Embryonic facial prominence (tissue), 1 donor: ENCODE results near the gene SMTNL1.
"Not testable (repeated sequence)": the region's sequence is repeated elsewhere in the genome, so short reads cannot be mapped to it uniquely, and the experiment has no call there.

ENCODE experiments used
- DNase-seq: peaks from one replicate; pipeline ENCODE4 v3.0.0-alpha.2; 2016; ENCODE audit errors: extremely low spot score

The SMTNL1 gene

DNA sequence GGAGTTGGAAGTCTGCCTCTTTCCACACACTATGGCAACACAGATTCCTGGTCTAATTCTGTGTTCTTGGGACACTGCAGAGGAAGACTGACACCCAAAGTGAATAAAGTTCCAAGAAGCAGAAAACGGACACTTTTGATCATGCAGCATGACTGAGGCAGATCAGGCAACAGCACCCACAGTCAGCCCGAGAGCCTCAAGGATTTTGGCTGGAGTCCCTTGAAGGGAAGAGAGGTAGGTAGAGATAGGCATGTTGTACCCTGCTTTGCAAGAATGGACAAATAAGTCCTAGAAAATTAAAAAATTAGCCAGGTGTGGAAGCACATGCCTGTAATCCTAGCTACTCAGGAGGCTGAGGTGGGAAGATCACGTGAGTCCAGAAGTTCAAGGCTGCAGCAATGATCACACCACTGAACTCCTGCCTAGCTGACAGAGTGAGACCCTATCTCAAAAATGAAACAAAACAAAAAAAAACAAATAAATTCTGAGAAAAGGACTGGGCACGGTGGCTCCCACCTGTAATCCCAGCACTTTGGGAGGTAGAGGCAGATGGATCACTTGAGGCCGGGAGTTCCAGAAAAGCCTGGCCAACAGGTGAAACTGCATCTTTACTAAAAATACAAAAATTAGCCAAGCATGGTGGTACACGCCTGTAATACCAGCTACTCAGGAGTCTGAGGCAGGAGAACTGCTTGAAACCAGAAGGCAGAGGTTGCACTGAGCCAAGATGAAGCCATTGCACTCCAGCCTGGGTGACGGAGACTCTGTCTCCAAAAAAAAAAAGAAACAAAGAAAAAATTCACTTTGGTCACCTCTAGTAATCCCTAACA lies 28.8 kb upstream of the SMTNL1 start:
- DNase-seq = no peak

DNA sequence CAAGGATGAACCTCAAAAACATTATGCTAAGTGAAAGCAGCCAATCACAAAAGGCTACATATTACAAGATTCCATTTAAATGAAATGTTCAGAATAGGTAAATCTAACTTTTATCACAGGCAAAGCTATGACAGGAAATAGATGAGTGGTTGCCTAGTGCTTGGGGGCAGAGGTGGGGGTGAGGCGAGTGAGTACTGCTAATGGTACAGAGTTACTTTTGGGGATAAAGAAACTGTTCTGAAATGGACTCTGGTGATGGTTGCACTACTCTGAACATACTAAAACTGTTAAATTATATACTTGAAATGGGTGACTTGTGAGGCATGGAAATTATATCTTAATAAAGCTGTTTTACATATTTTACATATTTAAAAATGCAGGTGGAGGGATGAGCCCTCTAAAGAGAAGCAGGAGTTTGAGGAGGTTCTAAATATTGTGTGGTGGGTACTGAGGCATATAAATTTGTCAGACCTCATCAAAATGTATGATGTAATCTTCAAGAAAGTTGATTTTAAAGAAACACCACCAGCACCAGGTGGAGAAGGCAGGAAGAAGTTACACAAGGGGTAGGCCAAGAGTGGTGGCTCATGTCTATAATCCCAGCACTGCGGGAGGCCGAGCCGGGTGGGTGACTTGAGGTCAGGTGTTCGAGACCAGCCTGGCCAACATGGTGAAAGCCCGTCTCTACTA lies 25.5 kb upstream of the SMTNL1 start:
- no peak for DNase-seq

DNA sequence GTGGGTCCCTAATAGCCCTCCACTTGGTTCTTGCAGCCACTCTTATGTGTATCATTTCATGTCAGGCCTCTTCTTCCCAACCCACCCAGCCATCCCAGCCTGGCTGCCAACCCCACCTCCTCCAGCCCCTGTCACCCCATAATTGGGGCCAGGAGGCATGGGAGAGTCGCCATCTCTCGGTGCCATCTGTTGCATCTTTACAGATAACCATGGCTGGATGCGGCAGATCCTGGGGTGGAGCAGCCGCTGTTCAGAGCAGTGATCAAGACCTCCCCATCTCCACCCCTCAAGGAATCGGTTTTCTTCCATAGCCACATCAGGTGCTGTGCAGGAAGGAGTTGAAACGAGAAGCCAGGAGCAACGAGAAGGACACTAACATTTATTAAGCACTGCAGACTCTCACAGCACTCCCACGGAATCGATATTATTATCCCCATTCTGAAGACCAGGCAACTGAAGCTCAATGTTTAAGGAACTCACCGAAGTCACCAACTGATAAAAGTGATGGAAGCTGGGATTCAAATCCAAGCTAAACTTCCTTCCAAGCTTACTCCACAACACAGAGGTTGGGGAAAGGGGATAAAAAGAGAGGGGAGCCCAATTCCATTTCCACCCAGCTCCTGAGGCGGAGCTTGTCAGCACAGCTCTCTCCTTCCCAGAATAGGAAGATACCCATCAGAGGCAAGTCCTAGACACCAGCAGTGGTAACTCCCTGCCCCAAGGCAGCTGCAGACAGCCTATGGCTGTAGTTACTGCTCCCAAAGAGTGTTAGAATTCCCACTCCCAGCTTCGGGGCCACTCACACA lies 24.5 kb upstream of the SMTNL1 start:
- DNase-seq = no peak

DNA sequence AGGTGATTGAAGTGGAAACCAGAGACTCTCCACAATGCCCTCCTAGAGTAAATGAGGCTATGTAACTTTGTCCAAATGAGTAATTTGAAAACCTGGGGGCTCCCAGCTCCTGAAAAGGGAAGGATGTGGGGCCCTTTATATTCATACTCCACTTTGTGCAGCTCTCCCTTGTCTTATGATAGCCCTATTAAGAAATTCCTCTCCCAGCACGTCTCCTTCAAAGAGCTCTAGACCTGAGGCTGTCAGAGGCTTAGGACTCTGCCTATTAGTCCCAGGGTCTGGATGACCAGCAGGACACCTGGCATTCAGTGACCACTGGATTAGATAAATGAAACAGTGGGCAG lies 24.0 kb upstream of the SMTNL1 start:
- no peak for DNase-seq

DNA sequence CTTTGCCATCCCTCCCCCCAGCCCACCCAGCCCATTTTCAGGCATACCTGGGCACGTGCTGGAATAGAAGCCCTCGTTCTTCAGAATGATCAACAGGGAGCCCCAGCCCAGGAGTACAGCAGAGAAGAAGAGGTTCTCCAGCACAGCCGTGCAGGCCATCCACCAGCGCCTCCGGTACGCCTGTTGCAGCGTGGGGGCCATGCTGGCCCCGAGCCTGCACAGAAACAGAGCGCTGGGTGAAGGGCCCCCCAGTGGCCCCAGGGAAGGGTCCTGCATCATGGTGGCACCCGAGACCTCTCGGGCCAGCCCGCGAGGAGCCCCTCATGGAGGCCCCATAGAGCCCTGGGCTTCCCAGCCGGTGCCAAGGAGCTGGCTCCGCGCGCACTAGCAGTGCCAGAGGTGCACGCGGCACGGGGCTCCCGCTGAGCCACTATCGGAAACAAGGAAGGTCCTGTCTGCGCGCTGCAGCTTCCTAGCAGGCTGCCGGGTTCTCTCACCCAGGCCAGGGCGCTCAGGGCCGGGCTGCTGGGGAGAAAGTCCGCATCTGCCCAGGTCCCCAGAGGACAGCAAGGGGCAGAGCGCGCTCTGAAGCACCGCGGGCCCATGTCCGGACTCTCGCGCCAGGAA lies 23.4 kb upstream of the SMTNL1 start:
- no peak for DNase-seq

DNA sequence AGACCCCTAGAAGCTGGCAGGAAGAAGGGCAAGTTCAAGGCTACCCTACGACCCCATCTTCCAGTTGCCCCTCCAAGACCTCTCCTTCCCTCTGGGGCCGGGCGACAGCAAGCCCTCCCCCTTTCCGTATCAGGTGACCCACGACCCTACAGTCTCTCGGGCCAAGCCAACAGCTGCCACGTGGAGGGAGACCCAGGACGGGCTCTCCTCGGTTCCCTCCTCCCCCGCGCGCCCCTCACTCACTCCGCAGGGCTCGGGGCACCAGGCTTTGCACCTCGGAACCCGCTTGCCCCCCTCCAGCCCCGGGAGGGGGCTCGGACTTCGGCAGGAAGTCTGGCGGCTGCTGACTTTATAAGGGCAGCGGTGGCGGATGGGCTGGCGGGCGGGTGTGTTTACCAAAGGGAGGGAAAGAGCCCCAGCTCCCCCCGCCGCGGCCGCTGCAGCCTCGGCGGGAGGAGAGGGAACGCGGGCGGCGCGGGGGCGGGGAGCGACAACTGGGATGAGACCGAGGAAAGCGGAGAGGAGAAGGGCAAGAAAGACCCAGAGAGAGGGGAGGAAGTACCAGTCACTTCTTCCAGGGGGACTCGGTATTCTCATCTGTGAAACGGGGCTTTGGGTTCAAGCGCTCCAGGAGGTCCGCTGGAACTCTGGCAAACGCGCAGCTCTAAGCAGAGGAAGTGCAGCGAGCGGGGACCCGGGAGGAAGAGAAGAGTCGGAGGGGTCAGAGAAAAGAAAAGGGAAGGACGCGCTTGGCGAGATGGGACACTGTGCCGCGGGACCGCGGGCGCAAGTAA lies 22.7 kb upstream of the SMTNL1 start:
- DNase-seq = no peak

DNA sequence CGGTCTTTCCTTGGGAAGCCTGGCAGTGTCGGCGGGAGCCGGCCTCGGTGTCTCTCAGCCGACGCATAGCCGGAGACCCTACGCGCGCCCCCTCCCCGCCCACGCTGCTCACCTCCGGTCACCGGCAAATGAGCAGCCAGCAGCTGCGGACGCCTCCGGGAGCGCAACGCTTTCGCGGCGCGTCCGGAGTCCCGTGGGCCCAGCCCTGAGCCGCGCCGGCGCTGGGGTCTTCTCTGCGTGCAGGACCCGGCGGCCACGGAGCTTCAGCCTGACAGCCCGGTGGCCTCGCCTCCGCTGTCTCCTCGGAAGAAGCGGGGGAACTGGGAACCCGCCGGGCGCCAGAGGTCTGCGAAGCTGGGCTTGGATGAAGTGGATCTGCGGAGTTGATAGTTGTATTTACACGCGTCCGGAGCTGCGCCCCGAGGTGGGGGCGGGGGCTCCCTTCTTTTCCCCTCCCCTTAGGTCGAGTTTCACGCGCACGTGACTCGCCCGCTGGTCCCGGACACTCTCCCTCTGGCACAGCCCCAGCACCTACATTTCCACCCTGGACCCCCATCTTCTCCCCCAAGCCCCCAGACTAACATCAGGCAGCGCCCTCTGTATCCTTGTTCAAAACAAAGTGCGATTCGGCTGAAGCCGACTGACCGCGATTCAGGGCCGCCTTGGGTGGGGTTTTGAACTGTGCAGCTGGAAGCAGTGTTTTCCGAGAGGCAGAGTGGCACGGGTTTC lies 21.9 kb upstream of the SMTNL1 start, which contains the start of gene SLC43A1:
TSS of gene SLC43A1 (minus strand) at position 371 of the 729 bp plus-strand sequence. CDS start 1,591 bp downstream, outside the sequence.
- DNase-seq = no peak

DNA sequence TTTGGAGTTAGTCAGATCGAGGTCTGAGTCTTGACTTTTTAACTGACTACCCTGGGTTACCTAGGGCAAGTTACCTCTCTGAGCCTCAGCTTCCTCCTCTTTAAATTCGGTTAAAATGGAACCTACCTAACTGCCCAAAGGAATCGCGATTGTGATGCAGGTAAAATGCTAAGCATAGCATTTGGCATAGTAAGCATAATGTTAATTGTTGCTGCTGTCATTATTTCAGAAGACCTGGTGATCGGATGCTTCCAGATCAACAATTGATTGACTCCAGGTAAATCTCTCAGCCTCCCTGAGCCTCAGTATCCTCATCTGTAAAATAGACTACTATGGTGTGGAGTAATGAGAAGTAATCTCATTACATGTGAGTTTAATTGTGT lies 21.3 kb upstream of the SMTNL1 start:
- no peak for DNase-seq

DNA sequence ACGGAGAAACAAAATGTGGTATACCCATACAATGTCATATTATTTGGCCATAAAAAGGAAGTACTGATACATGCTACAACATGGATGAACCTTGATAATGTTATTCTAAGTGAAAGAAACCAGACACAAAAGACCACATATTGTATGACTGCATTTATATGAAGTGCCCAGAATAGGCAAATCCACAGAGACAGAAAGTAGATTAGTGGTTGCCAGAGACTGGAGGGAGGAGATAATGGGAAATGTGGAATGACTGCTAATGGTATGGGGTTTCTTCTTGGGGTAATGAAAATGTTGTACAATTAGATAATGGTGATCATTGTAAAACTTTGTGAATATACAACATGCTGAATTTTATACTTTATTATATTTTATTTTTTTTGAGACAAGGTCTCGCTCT lies 16.3 kb upstream of the SMTNL1 start:
- no peak for DNase-seq

DNA sequence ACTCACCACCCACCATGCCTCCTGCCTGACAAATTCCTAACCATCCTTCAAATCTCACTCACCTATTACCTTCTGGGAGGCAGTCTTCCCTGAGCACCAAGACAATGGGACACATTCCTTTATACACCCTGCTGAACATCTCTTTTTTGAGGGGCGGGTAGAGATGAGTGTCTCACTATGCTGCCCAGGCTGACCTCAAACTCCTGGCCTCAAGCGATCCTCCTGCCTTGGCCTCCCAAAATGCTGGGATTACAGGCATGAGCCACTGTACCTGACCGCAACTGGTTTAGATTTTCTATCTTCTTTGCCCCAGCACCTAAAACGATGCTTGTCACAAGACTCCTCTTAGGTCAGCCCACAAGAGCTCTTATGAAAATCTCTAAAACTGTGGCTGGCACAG lies 14.0 kb upstream of the SMTNL1 start:
- no peak for DNase-seq

DNA sequence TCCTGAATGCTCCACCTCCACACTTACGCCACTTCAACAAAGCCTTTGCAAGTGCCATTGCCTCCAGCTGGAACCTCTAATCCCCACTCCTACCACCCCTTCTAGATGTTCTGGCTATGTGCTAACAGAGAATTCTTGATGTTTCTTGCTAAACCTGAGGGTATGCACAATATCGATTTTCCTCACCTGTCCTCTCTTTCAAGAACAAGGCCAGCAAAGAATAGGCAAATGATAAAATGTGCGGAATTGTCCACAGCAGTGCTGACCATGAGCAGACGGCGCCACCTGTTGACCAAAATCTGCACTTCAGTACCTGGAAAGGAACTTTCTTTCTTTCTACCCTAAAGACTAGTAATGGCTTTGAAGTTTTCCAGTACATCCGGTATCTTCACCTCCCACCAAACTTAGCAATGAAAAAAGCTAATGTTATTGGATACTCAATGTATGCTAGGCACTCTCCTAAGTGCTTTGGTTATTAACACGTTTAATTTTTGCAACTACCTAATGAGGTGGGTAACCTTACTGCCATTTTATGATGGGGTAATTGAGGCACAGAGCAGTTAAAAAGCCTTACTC lies 10.3 kb upstream of the SMTNL1 start:
- peak; percentile 54 for DNase-seq

DNA sequence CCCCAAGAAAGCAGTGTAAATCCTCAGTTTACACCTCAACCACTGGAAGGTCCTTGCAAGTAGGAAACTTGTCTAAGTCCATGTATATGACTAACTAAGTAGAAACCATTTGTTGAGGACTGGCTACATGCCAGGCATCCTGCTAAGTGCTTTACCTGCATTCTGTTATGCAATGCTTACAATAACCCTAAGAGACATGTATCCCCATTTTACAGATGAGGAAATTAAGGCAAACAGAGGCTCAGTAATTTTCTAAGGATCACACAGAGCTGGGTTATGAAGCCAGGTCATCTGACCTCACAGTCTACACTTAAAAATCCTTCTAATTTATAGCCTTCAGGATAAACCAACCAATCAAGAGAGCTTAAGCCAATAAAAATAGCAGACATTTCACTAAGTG lies 8.4 kb upstream of the SMTNL1 start:
- DNase-seq = no peak

DNA sequence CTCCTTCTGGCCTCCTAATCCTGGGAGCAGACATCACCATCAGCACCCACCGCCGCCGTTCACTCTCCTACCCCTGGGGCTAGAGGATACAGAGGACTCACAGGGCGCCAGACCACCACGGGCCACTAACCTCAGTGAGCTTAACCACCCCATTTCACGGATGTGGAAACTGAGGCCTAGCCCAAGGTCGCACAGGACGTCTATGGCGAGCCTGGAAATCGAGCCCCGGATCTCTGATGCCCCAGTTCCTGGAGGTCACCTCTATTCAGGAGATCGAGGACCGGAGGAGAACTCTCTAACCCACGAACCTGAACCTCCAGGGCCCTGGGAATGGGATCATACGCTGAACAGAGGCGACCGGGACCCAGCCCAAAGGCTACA lies 7.2 kb upstream of the SMTNL1 start:
- no peak for DNase-seq

DNA sequence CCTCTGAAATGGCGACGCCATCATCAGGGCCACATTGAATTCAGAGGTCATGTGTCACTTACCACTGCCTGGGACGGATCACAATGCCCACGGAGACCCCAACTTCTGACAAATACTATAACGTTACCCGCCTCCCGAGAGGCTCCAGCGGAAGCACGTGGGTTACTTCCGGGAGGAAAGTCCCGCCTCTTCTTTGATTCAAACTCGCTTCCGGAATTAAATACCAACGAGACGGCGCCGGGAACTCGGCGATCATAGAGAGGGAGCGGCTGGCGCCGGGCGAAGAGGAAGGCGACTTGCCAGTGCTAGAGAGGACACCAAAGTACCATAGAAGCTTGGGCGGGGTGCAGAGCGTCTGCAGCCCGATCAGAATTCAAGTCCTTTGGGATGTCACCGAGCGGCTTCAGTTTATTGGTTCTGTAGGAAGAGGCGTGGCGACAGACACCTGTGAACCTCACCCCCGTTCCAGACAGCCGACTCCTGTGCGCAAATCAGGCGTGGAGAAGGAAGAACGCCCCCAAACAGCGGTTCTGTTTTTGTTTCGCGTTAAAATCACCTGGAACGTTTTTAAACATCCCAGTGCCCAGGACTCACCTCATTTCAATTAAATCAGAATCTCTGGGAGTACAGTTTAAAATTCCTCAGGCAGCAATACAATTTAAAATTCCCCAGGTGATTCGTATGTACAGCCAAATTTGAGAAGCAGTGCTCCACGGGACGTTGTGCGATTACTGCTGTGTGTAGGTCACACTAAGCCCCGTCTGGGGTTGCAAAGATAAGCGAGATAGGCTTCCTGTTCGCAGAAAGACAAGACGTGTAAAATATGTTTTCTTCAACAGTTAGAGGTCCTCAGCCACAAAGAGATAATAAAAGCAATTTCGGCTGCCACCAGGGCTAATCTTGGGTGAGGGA lies 6.5 kb upstream of the SMTNL1 start, which contains the start of gene TIMM10:
TSS of gene TIMM10 (minus strand) at position 159 of the 912 bp plus-strand sequence. CDS start 565 bp downstream, outside the sequence.
- peak; percentile 95 for DNase-seq

DNA sequence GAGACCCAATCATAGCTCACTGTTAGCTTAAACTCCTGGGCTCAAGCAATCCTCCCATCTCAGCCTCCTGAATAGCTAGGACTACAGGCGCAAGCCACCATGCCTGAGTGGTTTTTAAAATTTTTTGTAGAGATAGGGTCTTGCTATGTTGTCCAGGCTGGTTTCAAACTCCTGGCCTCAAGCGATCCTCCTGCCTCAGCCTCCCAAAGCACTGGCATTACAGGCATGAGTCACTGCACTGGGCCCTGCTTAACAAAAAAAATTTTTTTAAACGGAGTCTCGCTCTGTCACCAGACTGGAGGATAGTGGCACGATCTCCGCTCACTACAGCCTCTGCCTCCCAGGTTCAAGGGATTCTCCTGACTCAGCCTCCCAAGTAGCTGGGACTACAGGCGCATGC lies 2.9 kb upstream of the SMTNL1 start:
- DNase-seq = not testable (repeated sequence)

DNA sequence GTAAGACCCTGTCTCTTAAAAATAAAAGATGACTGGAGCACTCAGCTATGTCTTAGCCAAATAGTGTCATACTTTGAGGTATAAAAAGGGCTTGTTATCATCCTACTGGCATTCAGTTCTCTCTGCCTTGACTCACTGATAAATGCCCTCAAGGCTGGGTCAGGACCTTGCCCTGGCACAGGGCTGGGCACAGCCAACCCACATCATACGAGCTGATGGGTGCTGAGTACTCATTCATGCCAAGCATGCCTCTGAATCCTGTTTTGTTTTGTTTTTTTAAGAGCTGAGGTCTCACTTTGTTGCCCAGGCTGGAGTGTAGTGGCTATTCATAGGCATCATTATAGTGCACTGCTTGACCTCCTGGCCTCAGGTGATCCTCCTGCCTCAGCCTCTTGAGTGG lies 1.9 kb downstream of the SMTNL1 start:
- DNase-seq = no peak

DNA sequence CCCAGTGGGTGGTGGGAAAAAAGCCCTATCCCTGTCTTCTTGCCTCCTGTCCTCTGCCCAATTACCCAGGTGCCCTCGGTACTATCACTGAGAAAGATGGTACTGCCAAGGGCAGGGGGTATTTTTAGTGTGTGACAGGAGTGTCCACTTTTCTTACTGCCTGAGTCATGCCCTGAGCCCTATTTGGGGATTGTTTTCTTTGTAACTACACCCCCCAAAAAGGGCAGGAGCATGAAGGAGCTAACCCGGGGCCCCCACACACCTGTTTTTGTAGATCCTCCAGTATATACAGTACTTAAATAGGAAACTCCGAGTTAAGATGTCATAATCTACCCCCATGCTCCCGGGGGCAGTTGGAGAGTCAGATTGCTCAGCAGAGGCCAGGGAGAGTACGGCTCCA lies 3.8 kb downstream of the SMTNL1 start:
- DNase-seq = no peak

DNA sequence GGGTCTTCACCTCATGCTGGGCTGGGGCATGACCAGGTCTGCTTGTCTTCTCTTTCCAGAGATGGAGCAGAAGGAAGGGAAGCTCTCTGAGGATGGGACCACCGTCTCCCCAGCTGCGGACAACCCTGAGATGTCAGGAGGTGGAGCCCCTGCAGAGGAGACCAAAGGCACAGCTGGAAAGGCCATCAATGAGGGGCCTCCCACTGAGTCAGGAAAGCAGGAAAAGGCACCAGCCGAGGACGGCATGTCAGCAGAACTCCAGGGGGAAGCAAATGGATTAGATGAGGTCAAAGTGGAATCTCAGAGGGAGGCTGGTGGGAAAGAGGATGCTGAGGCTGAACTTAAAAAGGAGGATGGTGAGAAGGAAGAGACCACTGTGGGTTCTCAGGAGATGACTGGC lies 5.2 kb downstream of the SMTNL1 start:
- no peak for DNase-seq

DNA sequence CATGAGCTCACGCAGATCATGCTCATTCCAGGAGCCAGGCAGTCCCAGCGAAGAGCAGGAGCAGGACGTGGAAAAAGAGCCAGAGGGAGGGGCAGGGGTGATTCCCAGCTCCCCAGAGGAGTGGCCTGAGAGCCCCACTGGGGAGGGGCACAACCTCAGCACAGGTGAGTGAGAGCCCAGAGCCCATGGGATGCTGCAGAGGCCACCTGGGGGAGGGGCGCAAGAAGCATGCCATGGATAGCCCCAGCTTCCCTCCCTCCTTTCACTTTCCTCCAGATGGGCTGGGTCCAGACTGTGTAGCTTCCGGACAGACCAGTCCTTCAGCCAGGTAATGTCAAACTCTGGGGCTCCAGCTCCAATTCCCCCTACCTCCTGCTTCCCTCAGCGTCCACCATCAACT lies 6.2 kb downstream of the SMTNL1 start:
- no peak for DNase-seq
